Activated CD4-positive, alpha-beta T cell treated with anti-CD3 and anti-CD28 coated beads, Interleukin-2, amount 50 U/mL, for 4 hours (primary cell): ENCODE results near the gene CERT1.
"Not testable (repeated sequence)": the region's sequence is repeated elsewhere in the genome, so short reads cannot be mapped to it uniquely, and the experiment has no call there.

ENCODE experiments used
- DNase-seq, 2 experiments: peaks; one replicate each; pipeline ENCODE4 v3.0.0-alpha.2; 2020

The CERT1 gene, protein sequence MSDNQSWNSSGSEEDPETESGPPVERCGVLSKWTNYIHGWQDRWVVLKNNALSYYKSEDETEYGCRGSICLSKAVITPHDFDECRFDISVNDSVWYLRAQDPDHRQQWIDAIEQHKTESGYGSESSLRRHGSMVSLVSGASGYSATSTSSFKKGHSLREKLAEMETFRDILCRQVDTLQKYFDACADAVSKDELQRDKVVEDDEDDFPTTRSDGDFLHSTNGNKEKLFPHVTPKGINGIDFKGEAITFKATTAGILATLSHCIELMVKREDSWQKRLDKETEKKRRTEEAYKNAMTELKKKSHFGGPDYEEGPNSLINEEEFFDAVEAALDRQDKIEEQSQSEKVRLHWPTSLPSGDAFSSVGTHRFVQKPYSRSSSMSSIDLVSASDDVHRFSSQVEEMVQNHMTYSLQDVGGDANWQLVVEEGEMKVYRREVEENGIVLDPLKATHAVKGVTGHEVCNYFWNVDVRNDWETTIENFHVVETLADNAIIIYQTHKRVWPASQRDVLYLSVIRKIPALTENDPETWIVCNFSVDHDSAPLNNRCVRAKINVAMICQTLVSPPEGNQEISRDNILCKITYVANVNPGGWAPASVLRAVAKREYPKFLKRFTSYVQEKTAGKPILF

DNA sequence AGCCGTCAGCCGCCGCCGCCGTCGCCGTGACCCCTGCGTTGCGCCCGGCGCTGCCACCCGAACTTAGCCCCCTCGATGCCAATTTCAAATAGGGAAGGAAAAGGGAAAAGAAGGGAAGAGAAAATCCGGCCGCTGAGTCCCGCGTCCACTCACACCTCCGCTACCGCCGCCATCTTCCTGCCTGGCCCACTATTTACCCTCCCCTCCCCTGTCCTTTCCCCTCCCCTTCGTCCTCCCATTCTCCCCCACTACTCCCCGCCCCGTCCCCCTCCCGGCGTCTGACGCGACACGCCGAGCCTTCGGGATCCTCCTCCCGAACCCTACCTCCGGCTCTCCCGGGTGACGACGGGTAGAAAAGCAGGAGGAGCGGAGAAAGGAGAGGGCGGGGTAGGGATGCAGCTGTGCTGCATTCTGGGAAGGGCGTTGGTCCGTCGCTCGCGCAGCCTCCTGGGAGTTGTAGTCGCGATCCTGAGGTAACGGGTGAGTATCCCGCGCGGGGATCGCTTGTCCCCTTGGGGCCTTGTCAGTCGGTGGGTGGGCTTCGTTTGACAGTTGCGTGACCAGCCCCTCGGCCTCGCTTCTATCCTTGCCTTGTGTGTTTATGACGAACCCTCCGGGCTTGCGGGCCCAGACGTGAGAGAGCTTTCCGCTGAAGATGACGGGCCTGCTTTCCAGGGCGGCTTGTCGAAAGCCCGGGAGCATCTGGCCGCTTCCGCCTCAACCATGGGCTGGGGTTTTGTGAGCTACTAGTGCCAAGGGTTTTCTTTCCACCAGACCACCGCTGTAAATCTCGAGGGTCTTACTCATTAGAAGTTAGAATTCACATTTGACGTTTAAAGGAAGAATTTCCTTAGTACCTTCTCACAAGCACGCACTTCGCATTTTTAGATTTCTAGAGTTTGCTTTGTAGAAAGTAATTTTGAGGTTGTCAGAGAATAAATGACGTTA, at the start of gene CERT1, which contains the start of gene POLK:
TSS of gene CERT1 (minus strand) at position 195 of the 948 bp plus-strand sequence. CDS start 422 bp downstream, outside the sequence.
TSS of gene POLK (plus strand) at position 457 of the 948 bp plus-strand sequence.
- DNase-seq, result peak; percentile 94

DNA sequence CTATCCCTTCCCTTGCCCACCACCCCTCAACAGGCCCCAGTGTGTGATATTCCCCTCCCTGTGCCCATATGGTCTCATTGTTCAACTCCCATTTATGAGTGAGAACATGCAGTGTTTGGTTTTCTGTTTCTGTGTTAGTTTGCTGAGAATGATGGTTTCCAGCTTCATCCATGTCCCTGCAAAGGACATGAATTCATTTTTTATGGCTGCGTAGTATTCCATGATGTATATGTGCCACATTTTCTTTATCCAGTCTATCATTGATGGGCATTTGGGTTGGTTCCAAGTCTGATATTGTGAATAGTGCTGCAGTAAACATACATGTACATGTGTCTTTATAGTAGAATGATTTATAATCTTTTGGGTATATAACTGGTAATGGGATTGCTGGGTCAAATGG, 49.2 kb upstream of the CERT1 start:
- DNase-seq, result not testable (repeated sequence)

DNA sequence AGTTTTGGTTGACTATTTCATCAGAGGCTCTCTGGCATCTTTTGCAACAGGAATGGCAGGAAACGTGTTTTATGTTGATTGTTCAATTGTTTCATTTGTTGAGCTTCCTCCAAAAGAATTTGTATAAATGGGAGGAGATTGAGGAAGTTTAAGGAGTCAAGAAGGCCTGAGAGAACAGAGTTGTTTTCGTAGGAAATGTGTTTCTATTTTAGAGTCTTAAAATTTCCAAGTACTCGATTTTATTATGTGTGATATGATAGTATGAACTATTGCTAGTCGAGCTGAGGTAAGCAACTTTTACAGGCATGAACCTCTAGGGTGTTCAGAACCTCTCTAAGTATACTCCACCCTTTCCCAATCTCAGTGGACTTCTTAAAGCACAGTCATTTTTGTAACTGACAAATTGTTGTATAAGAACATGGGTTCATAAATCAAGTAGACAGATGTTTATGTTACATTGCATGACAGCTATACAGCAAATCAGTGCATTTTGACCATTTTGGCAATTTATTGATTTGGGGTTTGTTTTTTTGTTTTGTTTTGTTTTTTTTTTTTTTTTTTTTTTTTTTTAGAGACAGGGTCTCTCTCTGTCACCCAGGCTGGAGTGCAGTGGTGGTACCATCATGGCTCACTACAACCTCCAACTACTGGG, 47.7 kb upstream of the CERT1 start:
- DNase-seq, result no peak

DNA sequence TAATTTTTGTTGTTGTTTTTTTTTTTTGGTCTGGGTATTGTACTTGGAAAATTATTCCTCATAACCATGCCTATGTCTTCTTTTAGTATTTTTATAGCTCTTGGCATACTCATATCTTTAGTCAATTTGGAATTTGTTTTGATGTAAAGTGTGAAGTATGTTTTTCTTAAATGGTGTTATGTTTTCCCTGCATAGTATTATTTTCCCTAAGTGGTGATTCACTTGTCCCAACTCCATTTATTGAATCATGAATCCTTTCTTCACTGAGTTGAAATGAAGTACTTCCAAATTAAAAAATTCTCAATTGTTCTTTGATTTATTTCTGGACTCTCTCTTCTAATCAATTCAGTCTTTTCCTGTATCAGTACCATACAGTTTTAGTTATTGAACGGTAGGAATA, 46.8 kb upstream of the CERT1 start:
- no peak for DNase-seq

DNA sequence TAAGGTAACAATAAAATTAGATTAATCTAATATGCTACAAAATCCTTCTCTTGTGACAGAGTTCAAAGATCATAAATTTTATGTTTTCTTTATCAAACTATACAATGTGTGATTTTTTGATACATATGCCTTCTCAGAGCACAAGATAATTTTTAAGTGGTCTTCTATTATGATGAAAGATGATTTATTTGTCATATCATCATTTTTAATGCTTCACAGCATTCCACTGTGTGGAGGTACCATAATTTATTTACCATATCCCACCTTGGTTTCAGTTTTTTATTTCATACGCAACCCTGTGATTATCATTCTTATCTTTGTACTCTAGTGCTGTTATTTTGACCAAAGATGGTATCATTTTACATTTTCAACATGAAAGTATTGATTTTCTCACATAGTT, 41.9 kb upstream of the CERT1 start:
- DNase-seq, result no peak

DNA sequence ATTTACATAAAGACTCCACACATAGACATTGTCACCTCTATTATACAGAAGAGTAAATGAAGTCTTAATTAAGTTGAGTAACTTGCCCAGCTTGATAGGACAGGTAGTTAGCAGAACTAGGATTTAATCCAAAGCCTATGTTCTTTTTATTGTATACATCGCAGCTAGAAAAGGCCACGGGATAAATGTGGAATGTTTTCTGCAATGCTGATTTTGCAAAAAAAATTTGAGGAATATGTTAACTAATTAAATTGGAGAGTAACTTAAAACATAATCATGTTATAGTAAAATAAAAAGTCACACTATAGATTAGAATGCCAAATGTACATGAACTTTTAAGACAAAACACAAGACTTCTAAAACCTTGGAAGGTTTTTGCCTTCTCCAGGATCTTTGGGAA, 41.3 kb upstream of the CERT1 start:
- DNase-seq, result no peak

DNA sequence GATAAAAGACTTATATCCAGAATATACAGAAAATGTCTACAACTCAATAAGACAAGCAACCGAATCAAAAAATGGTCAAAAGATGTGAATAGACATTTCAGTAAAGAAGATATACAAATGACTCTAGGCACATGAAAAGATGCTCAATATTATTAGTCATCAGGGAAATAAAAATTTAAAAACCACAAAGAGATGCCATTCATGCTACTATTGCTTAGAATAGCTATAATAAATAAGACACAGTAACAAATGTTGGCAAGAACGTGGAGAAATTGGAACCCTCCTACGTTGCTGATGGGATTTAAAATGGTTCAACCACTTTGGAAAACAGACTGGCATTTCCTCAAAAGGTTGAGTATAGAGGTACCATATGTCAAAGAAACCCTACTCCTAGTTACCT, 40.0 kb upstream of the CERT1 start:
- no peak for DNase-seq

DNA sequence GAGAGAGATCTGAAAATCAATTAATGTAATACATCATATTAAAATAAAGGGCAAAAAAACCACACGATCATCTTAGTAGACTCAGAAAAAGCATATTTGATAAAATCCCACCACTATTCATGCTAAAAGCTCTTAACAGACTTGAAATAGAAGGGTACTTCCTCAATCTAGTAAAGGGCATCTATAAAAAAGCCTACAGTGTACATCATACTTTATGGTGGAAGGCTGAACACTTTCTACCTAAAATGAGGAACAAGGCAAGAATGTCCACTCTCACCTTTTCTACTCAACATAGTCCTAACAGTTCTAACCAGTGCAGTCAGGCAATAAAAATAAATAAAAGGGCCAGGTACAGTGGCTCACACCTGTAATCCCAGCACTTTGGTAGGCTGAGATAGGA, 39.2 kb upstream of the CERT1 start:
- no peak for DNase-seq

DNA sequence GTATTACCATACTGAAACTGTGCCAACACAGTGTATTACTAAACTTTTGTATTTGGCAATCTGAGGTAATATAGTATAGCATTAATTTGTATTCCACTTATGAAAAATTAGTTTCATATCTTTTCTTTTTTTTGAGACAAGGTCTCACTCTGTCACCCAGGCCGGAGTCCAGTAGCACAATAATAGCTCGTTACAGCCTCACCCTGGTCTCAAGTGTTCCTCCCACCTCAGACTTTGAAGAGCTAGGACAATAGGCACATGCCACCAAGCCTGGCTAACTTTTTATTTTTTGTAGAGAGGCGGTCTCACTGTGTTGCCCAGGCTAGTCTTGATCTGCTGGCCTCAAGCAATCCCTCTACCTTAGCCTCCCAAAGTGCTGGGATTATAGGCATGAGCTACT, 36.4 kb upstream of the CERT1 start:
- no peak for DNase-seq

DNA sequence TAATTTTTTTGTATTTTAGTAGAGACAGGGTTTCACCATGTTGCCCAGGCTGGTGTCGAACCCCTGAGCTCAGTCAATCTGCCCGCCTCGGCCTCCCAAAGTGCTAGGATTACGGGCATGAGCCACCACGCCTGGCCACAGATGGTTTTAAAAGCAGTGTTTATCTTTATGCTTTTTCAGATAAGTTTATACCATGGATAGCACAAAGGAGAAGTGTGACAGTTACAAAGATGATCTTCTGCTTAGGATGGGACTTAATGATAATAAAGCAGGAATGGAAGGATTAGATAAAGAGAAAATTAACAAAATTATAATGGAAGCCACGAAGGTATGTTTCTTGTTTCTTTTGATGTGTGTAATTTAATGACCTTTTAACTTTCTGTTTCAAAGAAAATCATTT, 35.4 kb upstream of the CERT1 start:
- DNase-seq, result no peak

DNA sequence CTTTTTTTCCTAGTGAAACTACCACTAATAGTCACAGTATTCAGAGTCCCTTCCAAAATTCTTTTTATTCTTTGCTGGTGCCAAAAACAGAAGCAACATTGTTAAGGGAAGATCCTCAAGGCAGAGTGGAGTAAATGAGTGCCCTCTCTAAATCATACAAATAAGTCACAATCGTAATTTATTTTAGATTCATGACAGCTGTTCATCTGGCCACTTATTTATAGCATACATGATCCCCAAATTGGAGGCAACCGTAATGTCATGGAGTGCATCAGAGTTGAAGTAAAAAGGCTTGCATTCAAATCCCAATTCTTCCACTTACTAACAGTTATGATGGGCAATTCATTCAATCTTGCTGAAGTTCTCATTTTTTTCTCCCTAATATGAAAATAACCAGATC, 33.7 kb upstream of the CERT1 start:
- DNase-seq, result no peak

DNA sequence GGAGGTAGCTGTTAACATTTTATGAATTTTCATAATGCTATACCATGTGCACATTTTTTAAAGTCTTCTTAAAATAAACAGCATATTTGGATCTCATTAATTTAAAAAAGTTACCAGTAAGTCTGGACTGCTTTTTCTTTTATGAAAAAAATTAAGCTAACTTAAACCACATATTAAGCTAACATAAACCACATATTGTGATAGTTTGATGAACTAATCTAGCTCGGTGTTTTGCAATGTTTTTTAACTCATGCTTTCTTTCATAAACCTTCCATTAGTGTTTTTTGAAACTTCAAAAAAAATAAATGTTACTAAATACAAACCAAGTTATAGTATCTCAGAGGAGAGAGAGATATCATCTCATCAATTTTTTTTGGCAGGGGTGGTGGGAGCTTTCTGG, 26.8 kb upstream of the CERT1 start:
- no peak for DNase-seq

DNA sequence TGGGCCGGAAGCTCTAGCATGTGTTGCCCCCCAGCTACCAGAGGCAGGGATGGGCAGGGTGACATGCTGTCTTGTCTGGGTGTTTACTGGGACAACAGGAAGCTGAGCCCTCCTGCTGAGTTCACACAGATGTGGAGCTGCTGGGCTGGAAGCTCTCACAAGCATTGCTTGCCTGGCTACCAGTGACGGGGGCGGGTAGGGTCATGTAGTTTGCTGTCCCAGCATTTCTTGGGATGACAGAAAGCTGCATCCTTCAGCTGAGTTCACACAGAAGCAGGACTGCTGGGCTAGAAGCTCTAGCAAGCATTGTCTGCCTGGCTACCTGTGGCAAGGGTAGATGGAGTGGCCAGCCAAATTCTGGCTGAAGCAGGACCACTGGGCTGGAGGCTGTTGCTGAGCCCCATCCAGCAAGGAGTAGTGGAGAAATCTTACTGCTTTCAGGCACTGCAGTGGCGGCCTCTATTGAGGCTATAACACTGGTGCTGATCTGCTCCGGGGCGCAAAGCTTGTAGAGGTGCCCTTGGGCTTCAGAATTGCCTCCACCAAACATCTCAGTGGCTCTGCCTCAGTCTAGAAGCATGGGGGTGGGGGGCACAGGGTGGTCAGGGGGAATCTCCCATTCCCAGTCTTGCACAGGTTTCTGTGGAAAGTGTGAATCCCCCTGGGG, 25.4 kb upstream of the CERT1 start:
- DNase-seq, result no peak

DNA sequence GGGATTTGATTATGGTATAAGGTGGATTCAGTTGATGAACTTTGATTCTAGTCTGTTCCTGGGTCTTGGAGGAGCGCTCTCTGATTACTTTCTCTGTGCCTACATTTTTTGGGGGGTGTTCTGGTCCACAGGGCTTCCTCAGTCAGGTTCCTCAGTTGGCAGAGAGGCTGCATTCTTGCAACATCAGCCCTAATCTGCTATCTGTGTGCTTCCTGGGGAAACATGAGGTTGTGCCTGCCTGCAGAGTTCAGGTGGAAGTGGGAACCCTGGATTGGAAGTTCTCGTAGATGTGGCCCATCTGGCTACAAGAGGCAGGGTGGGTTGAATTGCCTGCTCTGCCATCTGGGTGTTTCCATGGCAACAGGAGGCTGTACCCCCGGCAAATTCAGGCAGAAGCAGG, 24.7 kb upstream of the CERT1 start:
- DNase-seq, result no peak

DNA sequence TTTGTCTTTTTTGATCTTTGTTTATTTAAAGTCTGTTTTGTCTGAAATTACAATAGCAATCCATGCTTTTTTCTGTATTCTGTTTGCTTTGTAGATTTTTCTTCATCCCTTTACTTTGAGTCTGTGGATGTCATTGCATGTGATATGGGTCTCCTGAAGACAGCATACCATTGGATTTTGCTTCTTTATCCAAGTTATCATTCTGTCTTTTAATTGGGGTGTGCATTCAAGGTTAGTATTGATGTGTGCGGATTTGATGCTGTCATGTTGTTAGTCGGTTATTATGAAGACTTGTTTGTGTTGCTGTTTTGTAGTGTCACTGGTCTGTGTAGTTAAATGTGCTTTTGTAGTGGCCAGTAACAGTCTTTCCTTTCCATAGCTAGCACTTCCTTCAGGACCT, 23.3 kb upstream of the CERT1 start:
- DNase-seq, result no peak

DNA sequence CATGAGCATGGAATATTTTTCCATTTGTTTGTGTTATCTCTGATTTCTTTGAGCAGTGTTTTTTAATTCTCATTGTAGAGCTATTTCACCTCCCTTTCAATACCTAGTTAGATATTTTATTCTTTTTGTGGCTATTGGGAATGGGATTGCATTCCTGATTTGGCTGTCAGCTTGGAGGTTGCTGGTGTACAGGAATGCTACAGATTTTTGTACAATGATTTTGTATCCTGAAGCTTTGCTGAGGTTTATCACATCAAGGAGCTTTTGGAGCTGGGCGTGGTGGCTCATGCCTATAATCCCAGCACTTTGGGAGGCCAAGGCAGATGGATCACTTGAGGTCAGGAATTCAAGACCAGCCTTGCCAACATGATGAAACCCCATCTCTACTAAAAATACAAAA, 22.3 kb upstream of the CERT1 start:
- not testable (repeated sequence) for DNase-seq

DNA sequence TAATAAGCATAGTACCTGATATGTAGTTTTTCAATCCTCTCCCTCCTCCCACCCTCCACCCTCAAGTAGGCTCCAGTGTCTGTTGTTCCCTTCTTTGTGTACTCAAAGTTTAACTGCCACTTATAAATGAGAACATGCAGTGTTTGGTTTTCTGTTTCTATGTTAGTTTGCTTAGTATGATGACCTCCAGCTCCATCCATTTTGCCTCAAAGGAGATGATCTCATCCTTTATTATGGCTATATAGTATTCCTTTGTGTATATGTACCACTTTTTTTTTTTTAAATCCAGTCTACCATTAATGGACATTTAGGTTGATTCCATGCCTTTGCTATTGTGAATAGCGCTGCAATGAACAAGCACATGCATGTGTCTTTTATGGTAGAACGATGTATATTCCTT, 20.8 kb upstream of the CERT1 start:
- no peak for DNase-seq

DNA sequence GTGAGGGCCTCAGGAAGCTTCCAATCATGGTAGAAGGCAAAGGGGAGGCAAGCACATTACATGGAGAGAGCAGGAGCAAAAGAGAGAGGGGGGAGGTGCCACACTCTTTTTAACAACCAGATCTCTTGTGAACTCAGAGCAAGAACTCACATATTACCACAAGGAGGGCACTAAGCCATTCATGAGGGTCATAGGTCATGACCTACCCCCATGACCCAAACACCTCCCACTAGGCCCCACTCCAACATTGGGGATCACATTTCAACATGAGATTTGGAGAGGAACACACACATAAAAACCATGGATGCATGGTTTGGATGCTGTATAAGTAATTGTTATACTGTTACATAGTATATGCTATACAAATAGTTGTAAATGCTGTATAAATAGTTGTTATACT, 17.8 kb upstream of the CERT1 start:
- no peak for DNase-seq

DNA sequence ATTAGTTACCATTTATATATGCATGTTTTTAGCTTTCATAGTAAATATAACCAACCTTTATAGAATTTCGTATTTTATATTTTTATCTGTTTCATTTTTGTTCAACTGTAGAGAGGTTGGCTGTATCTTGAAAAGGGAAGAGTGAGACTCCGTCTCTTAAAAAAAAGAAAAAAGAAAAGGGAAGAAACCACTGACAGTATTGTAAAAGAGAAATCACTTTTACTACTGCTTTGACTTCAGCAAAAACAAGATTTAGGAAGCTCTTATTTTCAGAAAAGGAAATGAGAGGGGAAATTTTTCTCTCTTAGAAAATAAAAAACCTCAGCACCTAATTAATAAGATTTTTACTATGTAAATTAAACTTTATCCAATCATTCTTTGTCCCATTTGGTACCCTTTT, 14.6 kb upstream of the CERT1 start:
- no peak for DNase-seq

DNA sequence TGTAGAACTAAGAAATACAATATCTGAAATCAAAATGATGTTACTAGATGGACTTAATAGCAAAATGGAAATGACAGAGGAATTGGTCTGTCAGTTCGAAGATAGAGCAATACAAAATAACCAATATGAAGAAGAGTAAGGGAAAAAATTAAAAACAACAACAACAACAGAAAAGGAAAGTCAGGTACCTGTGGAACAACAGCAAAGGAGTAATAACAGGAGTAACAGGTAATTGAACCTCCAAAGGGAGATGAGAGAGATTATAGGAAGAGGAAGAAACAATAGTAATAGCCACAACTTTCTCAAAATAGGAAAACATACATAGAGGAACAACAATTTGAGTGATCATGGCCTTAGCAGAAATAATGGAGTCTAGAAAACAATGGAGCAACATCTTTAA, 13.9 kb upstream of the CERT1 start:
- DNase-seq, result no peak

DNA sequence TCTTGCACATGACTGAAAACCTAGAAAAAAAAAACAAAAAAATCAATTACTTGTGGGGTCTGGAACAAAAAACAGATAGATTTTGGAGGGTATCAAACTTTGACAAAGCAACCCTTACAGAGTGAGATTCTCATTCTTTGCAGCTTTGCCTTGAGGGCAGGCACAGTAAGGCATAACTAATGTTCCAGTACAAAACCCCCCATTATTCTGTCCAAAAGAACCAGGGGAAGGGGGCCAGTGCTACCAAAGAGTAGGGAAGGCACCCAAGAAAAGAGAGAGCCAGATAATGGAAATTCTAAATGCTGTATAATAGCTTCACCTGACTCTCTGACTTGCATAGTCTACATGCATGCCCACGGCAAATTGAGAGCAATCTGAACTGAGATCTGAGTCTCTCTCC, 13.2 kb upstream of the CERT1 start:
- no peak for DNase-seq

DNA sequence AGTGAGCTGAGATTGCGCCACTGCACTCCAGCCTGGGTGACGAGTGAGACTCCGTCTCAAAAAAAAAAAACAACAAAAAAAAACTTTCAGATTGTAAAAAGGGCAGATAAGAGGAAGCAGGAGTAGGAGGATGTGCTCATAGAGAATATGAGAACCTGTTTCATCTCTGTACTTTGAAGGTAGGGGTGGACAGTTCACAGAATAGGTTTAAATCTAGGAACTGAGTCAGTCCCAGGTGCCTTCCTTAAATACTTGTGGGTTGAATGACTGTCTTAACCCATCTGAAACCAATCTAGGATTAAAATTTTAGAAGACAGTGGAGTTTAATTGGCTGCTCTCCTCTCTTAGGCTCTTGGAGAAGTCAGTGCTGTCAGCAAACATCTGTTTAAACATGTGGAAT, 12.6 kb upstream of the CERT1 start:
- DNase-seq, result no peak
